ENCODE results near the gene DAAM1.

Gene DAAM1

GRCh38 chr14:59214702-59215302 lies 26.3 kb downstream of the DAAM1 start:
- Histone ChIP-seq H3K27me3 (ENCODE audit: control insufficient read depth in 2 of 2, insufficient read depth in 2 of 2, low read length in 2 of 2) (no peaks in the 10 kb centered on the region), H3K27ac (ENCODE audit: low read depth in 2 of 2, low read length in 2 of 2) (no peak overlapping the region), H3K9ac (ENCODE audit: low read depth in 1 of 2, low read length in 2 of 2) (no peak overlapping the region), H3K4me1 (ENCODE audit: control insufficient read depth in 2 of 2, insufficient read depth in 2 of 2, low read length in 2 of 2) (peaks cover 10 to 15% of the 10 kb centered on the region in 2 donors), H3K9me3 (ENCODE audit: control insufficient read depth in 2 of 2, low read length in 2 of 2) (no peaks in the 10 kb centered on the region), H3K4me3 (ENCODE audit: low read length in 2 of 2) (no peak overlapping the region), H3K36me3 (ENCODE audit: control insufficient read depth in 2 of 2, insufficient read depth in 2 of 2, low read length in 2 of 2) (no peaks in the 10 kb centered on the region)

GRCh38 chr14:59215322-59215721 lies 26.9 kb downstream of the DAAM1 start:
- Histone ChIP-seq H3K9me3 (ENCODE audit: control insufficient read depth in 2 of 2, low read length in 2 of 2) (no peaks in the 10 kb centered on the region), H3K9ac (ENCODE audit: low read depth in 1 of 2, low read length in 2 of 2) (no peak overlapping the region), H3K36me3 (ENCODE audit: control insufficient read depth in 2 of 2, insufficient read depth in 2 of 2, low read length in 2 of 2) (no peaks in the 10 kb centered on the region), H3K4me1 (ENCODE audit: control insufficient read depth in 2 of 2, insufficient read depth in 2 of 2, low read length in 2 of 2) (peaks cover 10 to 15% of the 10 kb centered on the region in 2 donors), H3K27me3 (ENCODE audit: control insufficient read depth in 2 of 2, insufficient read depth in 2 of 2, low read length in 2 of 2) (no peaks in the 10 kb centered on the region), H3K4me3 (ENCODE audit: low read length in 2 of 2) (no peak overlapping the region), H3K27ac (ENCODE audit: low read depth in 2 of 2, low read length in 2 of 2) (no peak overlapping the region)

DNA sequence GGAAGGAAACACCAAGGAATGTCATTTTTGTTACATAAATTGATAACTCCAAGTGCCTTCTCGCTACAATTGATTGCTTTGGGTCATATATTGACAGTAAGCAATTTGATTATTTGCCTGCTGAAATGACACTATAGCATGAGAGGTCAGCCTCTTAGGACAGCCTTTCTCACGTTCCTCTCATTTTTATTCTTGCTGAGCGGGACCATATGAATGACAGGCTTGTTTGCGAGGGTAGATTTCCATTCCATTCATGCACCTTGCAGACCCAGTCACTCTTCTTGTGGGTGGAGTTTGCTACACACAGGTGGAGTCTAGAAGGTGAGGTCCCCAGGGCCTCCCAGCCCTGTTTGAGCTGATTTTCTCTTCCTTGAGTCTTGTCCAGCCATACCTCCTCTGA lies 27.3 kb downstream of the DAAM1 start:
- no peak overlapping the region for H3K4me3 ChIP-seq (ENCODE audit: low read length in 2 of 2)
- no peak overlapping the region for H3K27ac ChIP-seq (ENCODE audit: low read depth in 2 of 2, low read length in 2 of 2)
- no peaks in the 10 kb centered on the region for H3K36me3 ChIP-seq (ENCODE audit: control insufficient read depth in 2 of 2, insufficient read depth in 2 of 2, low read length in 2 of 2)
- no peaks in the 10 kb centered on the region for H3K27me3 ChIP-seq (ENCODE audit: control insufficient read depth in 2 of 2, insufficient read depth in 2 of 2, low read length in 2 of 2)
- no peak overlapping the region for H3K9ac ChIP-seq (ENCODE audit: low read depth in 1 of 2, low read length in 2 of 2)
- no peaks in the 10 kb centered on the region for H3K9me3 ChIP-seq (ENCODE audit: control insufficient read depth in 2 of 2, low read length in 2 of 2)
- H3K4me1 ChIP-seq (ENCODE audit: control insufficient read depth in 2 of 2, insufficient read depth in 2 of 2, low read length in 2 of 2), result peaks cover 10 to 15% of the 10 kb centered on the region in 2 donors

- peaks cover 10 to 12% of the 10 kb centered on the region in 2 donors for H3K4me1 ChIP-seq (ENCODE audit: control insufficient read depth in 2 of 2, insufficient read depth in 2 of 2, low read length in 2 of 2)
- no peak overlapping the region for H3K27ac ChIP-seq (ENCODE audit: low read depth in 2 of 2, low read length in 2 of 2)
- H3K9ac ChIP-seq (ENCODE audit: low read depth in 1 of 2, low read length in 2 of 2), result no peak overlapping the region
- H3K4me3 ChIP-seq (ENCODE audit: low read length in 2 of 2), result no peak overlapping the region
- H3K27me3 ChIP-seq (ENCODE audit: control insufficient read depth in 2 of 2, insufficient read depth in 2 of 2, low read length in 2 of 2), result no peaks in the 10 kb centered on the region
- no peaks in the 10 kb centered on the region for H3K9me3 ChIP-seq (ENCODE audit: control insufficient read depth in 2 of 2, low read length in 2 of 2)
- no peaks in the 10 kb centered on the region for H3K36me3 ChIP-seq (ENCODE audit: control insufficient read depth in 2 of 2, insufficient read depth in 2 of 2, low read length in 2 of 2)
Measured at GRCh38 chr14:59217011-59217410, 28.5 kb downstream of the DAAM1 start.

DNA sequence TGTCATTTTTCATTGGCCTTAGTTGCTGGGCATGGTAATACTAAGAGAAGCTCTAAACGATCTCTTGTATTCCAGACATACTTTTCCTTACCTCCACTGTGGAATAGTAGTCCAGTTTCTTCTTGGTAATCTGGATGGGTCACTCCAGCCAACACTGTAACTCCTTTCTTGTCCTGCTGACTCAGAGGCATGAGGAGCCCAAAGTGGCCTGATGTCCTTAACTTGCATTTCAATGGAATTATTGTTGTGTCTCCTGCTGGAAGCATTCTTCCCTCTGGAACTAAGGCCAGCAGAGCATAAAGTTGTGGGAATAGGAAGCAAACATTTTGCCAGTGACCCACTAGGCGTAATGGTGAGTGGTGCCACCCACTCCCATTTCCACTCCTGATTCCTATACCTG lies 33.1 kb downstream of the DAAM1 start:
- Histone ChIP-seq H3K27ac (ENCODE audit: low read depth in 2 of 2, low read length in 2 of 2) (no peak overlapping the region), H3K9ac (ENCODE audit: low read depth in 1 of 2, low read length in 2 of 2) (no peak overlapping the region), H3K27me3 (ENCODE audit: control insufficient read depth in 2 of 2, insufficient read depth in 2 of 2, low read length in 2 of 2) (no peaks in the 10 kb centered on the region), H3K4me3 (ENCODE audit: low read length in 2 of 2) (no peak overlapping the region), H3K4me1 (ENCODE audit: control insufficient read depth in 2 of 2, insufficient read depth in 2 of 2, low read length in 2 of 2) (peaks cover 0 to 2% of the 10 kb centered on the region in 2 donors), H3K9me3 (ENCODE audit: control insufficient read depth in 2 of 2, low read length in 2 of 2) (no peaks in the 10 kb centered on the region), H3K36me3 (ENCODE audit: control insufficient read depth in 2 of 2, insufficient read depth in 2 of 2, low read length in 2 of 2) (no peaks in the 10 kb centered on the region)

DNA sequence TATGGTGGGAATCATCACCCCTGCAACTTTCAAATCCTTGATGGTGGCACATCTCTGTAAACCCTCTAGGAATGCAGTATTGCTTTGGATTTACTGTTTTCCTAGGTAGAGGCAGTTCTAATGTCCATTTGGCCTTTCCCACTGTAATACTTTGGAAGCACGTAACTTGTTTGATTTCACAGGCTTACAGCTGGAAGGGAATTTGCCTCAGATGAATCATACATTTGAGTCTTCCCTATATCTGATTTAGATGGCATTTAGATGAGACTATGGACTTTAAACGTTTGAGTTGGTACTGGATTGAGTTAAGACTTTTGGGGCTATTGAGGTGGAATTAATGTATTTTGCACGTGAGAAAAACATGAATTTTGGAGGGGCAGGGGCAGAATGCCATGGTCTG lies 35.9 kb downstream of the DAAM1 start:
- Histone ChIP-seq H3K9me3 (ENCODE audit: control insufficient read depth in 2 of 2, low read length in 2 of 2) (no peaks in the 10 kb centered on the region), H3K36me3 (ENCODE audit: control insufficient read depth in 2 of 2, insufficient read depth in 2 of 2, low read length in 2 of 2) (no peaks in the 10 kb centered on the region), H3K4me3 (ENCODE audit: low read length in 2 of 2) (no peak overlapping the region), H3K9ac (ENCODE audit: low read depth in 1 of 2, low read length in 2 of 2) (no peak overlapping the region), H3K4me1 (ENCODE audit: control insufficient read depth in 2 of 2, insufficient read depth in 2 of 2, low read length in 2 of 2) (no peaks in the 10 kb centered on the region), H3K27ac (ENCODE audit: low read depth in 2 of 2, low read length in 2 of 2) (no peak overlapping the region), H3K27me3 (ENCODE audit: control insufficient read depth in 2 of 2, insufficient read depth in 2 of 2, low read length in 2 of 2) (no peaks in the 10 kb centered on the region)

DNA sequence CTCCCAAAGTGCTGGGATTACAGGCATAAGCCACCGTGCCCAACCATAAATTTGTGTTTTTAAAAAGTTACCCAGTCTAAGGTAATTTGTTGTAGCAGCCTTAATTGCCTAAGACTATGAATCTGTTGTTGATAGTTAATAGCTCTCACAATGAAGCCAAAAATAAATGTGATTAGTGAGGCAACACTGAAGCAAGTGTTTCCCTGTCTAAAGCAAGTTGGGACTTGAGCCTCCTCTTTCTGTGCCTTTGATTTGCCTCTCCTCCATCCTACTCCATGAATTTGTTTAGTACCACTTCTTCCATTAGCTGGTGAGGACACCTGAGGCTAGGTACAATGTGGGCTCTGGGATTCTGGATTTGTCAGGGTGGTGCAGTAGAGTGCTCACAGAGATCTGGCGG lies 36.8 kb downstream of the DAAM1 start:
- Histone ChIP-seq H3K27ac (ENCODE audit: low read depth in 2 of 2, low read length in 2 of 2) (no peak overlapping the region), H3K4me1 (ENCODE audit: control insufficient read depth in 2 of 2, insufficient read depth in 2 of 2, low read length in 2 of 2) (no peaks in the 10 kb centered on the region)

GRCh38 chr14:59228421-59228820 lies 40.0 kb downstream of the DAAM1 start:
- H3K9ac ChIP-seq (ENCODE audit: low read depth in 1 of 2, low read length in 2 of 2), result no peak overlapping the region
- H3K4me1 ChIP-seq (ENCODE audit: control insufficient read depth in 2 of 2, insufficient read depth in 2 of 2, low read length in 2 of 2), result no peaks in the 10 kb centered on the region
- no peak overlapping the region for H3K4me3 ChIP-seq (ENCODE audit: low read length in 2 of 2)
- no peaks in the 10 kb centered on the region for H3K27me3 ChIP-seq (ENCODE audit: control insufficient read depth in 2 of 2, insufficient read depth in 2 of 2, low read length in 2 of 2)
- no peaks in the 10 kb centered on the region for H3K9me3 ChIP-seq (ENCODE audit: control insufficient read depth in 2 of 2, low read length in 2 of 2)
- no peaks in the 10 kb centered on the region for H3K36me3 ChIP-seq (ENCODE audit: control insufficient read depth in 2 of 2, insufficient read depth in 2 of 2, low read length in 2 of 2)
- no peak overlapping the region for H3K27ac ChIP-seq (ENCODE audit: low read depth in 2 of 2, low read length in 2 of 2)

More for the DNA sequence above, 36.8 kb downstream of the DAAM1 start:
- no peaks in the 10 kb centered on the region for H3K9me3 ChIP-seq (ENCODE audit: control insufficient read depth in 2 of 2, low read length in 2 of 2)
- no peak overlapping the region for H3K4me3 ChIP-seq (ENCODE audit: low read length in 2 of 2)
- no peak overlapping the region for H3K9ac ChIP-seq (ENCODE audit: low read depth in 1 of 2, low read length in 2 of 2)
- no peaks in the 10 kb centered on the region for H3K27me3 ChIP-seq (ENCODE audit: control insufficient read depth in 2 of 2, insufficient read depth in 2 of 2, low read length in 2 of 2)
- H3K36me3 ChIP-seq (ENCODE audit: control insufficient read depth in 2 of 2, insufficient read depth in 2 of 2, low read length in 2 of 2), result no peaks in the 10 kb centered on the region

- Histone ChIP-seq H3K27ac (ENCODE audit: low read depth in 2 of 2, low read length in 2 of 2) (no peak overlapping the region), H3K9me3 (ENCODE audit: control insufficient read depth in 2 of 2, low read length in 2 of 2) (no peaks in the 10 kb centered on the region), H3K4me3 (ENCODE audit: low read length in 2 of 2) (no peak overlapping the region), H3K4me1 (ENCODE audit: control insufficient read depth in 2 of 2, insufficient read depth in 2 of 2, low read length in 2 of 2) (no peaks in the 10 kb centered on the region), H3K9ac (ENCODE audit: low read depth in 1 of 2, low read length in 2 of 2) (no peak overlapping the region), H3K36me3 (ENCODE audit: control insufficient read depth in 2 of 2, insufficient read depth in 2 of 2, low read length in 2 of 2) (no peaks in the 10 kb centered on the region), H3K27me3 (ENCODE audit: control insufficient read depth in 2 of 2, insufficient read depth in 2 of 2, low read length in 2 of 2) (no peaks in the 10 kb centered on the region)
Measured at GRCh38 chr14:59229653-59230406, 41.4 kb downstream of the DAAM1 start.

GRCh38 chr14:59236195-59236594 lies 47.7 kb downstream of the DAAM1 start:
- H3K27ac ChIP-seq (ENCODE audit: low read depth in 2 of 2, low read length in 2 of 2), result no peak overlapping the region
- H3K4me3 ChIP-seq (ENCODE audit: low read length in 2 of 2), result no peak overlapping the region
- H3K36me3 ChIP-seq (ENCODE audit: control insufficient read depth in 2 of 2, insufficient read depth in 2 of 2, low read length in 2 of 2), result no peaks in the 10 kb centered on the region
- H3K4me1 ChIP-seq (ENCODE audit: control insufficient read depth in 2 of 2, insufficient read depth in 2 of 2, low read length in 2 of 2), result peaks cover 8 to 9% of the 10 kb centered on the region in 2 donors
- no peaks in the 10 kb centered on the region for H3K27me3 ChIP-seq (ENCODE audit: control insufficient read depth in 2 of 2, insufficient read depth in 2 of 2, low read length in 2 of 2)
- H3K9ac ChIP-seq (ENCODE audit: low read depth in 1 of 2, low read length in 2 of 2), result no peak overlapping the region
- no peaks in the 10 kb centered on the region for H3K9me3 ChIP-seq (ENCODE audit: control insufficient read depth in 2 of 2, low read length in 2 of 2)

Measured in mucosa of rectum (tissue), 2 donors.